ENCODE results near the gene CDCP2.

CDCP2 gene

GRCh38 chr1:54120698-54121481, 31.9 kb downstream of the CDCP2 start:
- no peak for TF ChIP-seq CTCF (IDR thresholded peaks at IDR 0.05; ENCODE audit: low read depth, low read length, missing control alignments)
- in situ Hi-C loops (cut with HindIII; ENCODE audit: low sequenced_read_pairs): no loop called here
- H3K4me3 ChIP-seq (ENCODE audit: low read depth, low read length): peak overlapping the region; percentile 9
- DNase-seq (ENCODE audit: low read depth): no peak

- no peak for DNase-seq (ENCODE audit: low read depth)
Observed at GRCh38 chr1:54120018-54120697, 32.6 kb downstream of the CDCP2 start.

GRCh38 chr1:54118704-54119103, 34.1 kb downstream of the CDCP2 start:
- in situ Hi-C loops (cut with HindIII; ENCODE audit: low sequenced_read_pairs): no loop called here
- DNase-seq (ENCODE audit: low read depth): no peak
- no peak overlapping the region for H3K4me3 ChIP-seq (ENCODE audit: low read depth, low read length)
- no peak for TF ChIP-seq CTCF (IDR thresholded peaks at IDR 0.05; ENCODE audit: low read depth, low read length, missing control alignments)

More at GRCh38 chr1:54120018-54120697, 32.6 kb downstream of the CDCP2 start:
- no peak for TF ChIP-seq CTCF (IDR thresholded peaks at IDR 0.05; ENCODE audit: low read depth, low read length, missing control alignments)
- in situ Hi-C loops (cut with HindIII; ENCODE audit: low sequenced_read_pairs): no loop called here
- no peak overlapping the region for H3K4me3 ChIP-seq (ENCODE audit: low read depth, low read length)

GRCh38 chr1:54117815-54118563, 34.8 kb downstream of the CDCP2 start:
- H3K4me3 ChIP-seq (ENCODE audit: low read depth, low read length): no peak overlapping the region
- in situ Hi-C loops (cut with HindIII; ENCODE audit: low sequenced_read_pairs): no loop called here
- no peak for DNase-seq (ENCODE audit: low read depth)
- no peak for TF ChIP-seq CTCF (IDR thresholded peaks at IDR 0.05; ENCODE audit: low read depth, low read length, missing control alignments)

- no peak for DNase-seq (ENCODE audit: low read depth)
- in situ Hi-C loops (cut with HindIII; ENCODE audit: low sequenced_read_pairs): no loop called here
- TF ChIP-seq CTCF (IDR thresholded peaks at IDR 0.05; ENCODE audit: low read depth, low read length, missing control alignments): no peak
- no peak overlapping the region for H3K4me3 ChIP-seq (ENCODE audit: low read depth, low read length)
Observed at GRCh38 chr1:54115520-54115919, 37.3 kb downstream of the CDCP2 start.

- TF ChIP-seq CTCF (IDR thresholded peaks at IDR 0.05; ENCODE audit: low read depth, low read length, missing control alignments): no peak
- no peak for DNase-seq (ENCODE audit: low read depth)
- in situ Hi-C loops (cut with HindIII; ENCODE audit: low sequenced_read_pairs): no loop called here
Observed at GRCh38 chr1:54114955-54115354, 37.8 kb downstream of the CDCP2 start.

More at GRCh38 chr1:54114955-54115354, 37.8 kb downstream of the CDCP2 start:
- H3K4me3 ChIP-seq (ENCODE audit: low read depth, low read length): no peak overlapping the region

Data from astrocyte of the cerebellum (primary cell).